HUES48 (cell line): Measurements from ENCODE around the gene CCNI2.

ENCODE experiments used
- H3K27ac ChIP-seq: one replicate; pipeline ENCODE4 v1.7.0; 2013; ENCODE audit warnings: low read depth, low read length, inconsistent platforms
- H3K27me3 ChIP-seq: 2 replicates; pipeline ENCODE4 v1.6.1; 2013; ENCODE audit warnings: mild to moderate bottlenecking, low read length; ENCODE audit not compliant: control insufficient read depth, insufficient read depth
- H3K36me3 ChIP-seq: 2 replicates; pipeline ENCODE4 v1.6.1; 2013; ENCODE audit warnings: low read length; ENCODE audit not compliant: control insufficient read depth, insufficient read depth
- H3K4me1 ChIP-seq: 2 replicates; pipeline ENCODE4 v1.6.1; 2013; ENCODE audit warnings: mild to moderate bottlenecking, low read length; ENCODE audit not compliant: control insufficient read depth, insufficient read depth
- H3K4me3 ChIP-seq: 2 replicates; pipeline ENCODE4 v1.5.1; 2013; ENCODE audit warnings: mild to moderate bottlenecking, low read depth, low read length
- H3K9ac ChIP-seq: 2 replicates; pipeline ENCODE4 v1.6.1; 2013; ENCODE audit warnings: mild to moderate bottlenecking, low read depth, low read length, moderate library complexity
- H3K9me3 ChIP-seq: 2 replicates; pipeline ENCODE4 v1.6.1; 2013; ENCODE audit warnings: low read length; ENCODE audit not compliant: control insufficient read depth, insufficient read depth

Gene CCNI2

DNA sequence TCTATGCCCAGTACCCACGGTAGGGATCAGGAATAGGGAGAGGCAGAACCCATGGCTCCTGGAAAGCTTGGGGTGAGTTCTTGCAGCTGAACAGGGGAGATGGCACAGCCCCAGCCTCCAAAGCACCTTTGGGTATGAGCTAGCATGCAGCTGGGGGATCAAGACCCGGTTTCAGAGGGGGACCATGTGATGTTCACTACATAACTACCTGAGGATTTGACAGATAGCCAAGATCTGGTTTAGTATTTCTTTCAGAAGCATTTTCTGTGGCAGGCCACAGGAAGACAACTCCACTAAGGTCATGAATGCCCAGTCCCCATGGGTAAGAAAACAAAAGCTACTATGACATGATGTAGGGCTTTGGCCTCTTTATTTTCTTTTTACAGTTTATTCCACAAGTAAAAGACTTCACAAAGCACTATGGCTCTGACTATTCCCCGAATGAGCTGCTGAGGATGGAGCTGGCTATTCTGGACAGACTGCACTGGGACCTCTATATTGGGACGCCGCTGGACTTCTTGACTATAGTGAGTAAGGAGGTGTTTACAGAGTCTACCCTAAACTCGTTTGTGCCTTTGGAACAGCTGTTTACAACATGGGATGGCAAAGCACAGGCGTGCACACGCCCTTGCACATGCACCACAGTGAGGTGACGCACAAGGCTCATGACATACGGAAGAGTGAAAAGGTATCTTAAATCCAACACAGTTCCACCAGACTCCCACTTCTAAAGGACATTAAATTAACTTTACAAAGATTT, 3.4 kb downstream of the CCNI2 start:
- Histone ChIP-seq H3K9ac (no peak overlapping the region), H3K36me3 (no peaks in the 10 kb centered on the region), H3K4me1 (peaks cover 8% of the 10 kb centered on the region), H3K9me3 (no peaks in the 10 kb centered on the region), H3K4me3 (no peak overlapping the region), H3K27ac (no peak overlapping the region), H3K27me3 (peaks cover 51% of the 10 kb centered on the region)

DNA sequence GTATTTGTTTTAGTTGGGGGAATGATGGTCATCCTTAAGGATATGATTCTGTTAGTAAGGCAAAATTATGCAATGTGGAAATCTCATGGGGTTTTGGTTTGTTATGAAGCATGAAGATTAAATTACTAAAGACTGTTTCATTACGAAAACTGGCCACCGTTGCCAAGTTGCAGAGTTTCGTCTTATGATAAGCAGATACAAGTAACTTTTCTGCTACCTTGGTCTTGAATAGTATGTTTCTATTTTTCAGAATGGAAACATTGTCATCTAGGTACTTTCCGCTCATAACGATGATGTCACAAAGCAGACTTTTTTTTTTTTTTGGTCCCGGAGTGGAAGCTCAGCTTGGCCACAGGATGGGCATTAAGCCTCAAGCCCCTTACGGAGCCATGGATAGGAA, 4.2 kb downstream of the CCNI2 start:
- Histone ChIP-seq H3K27me3 (peaks cover 43% of the 10 kb centered on the region), H3K4me1 (peaks cover 8% of the 10 kb centered on the region), H3K36me3 (no peaks in the 10 kb centered on the region), H3K9me3 (no peaks in the 10 kb centered on the region), H3K27ac (no peak overlapping the region), H3K4me3 (no peak overlapping the region), H3K9ac (no peak overlapping the region)

- Histone ChIP-seq H3K4me1 (peaks cover 8% of the 10 kb centered on the region), H3K4me3 (no peak overlapping the region)
Measured at GRCh38 chr5:132751971-132752580, 4.8 kb downstream of the CCNI2 start.

GRCh38 chr5:132752581-132753125, 5.4 kb downstream of the CCNI2 start:
- peaks cover 3% of the 10 kb centered on the region for H3K36me3 ChIP-seq
- no peak overlapping the region for H3K9ac ChIP-seq
- H3K9me3 ChIP-seq: no peaks in the 10 kb centered on the region
- H3K4me3 ChIP-seq: no peak overlapping the region
- H3K27ac ChIP-seq: no peak overlapping the region
- H3K27me3 ChIP-seq: peaks cover 31% of the 10 kb centered on the region
- H3K4me1 ChIP-seq: peaks cover 8% of the 10 kb centered on the region

More at GRCh38 chr5:132751971-132752580, 4.8 kb downstream of the CCNI2 start:
- no peaks in the 10 kb centered on the region for H3K9me3 ChIP-seq
- H3K36me3 ChIP-seq: no peaks in the 10 kb centered on the region
- no peak overlapping the region for H3K27ac ChIP-seq
- H3K27me3 ChIP-seq: peaks cover 36% of the 10 kb centered on the region
- no peak overlapping the region for H3K9ac ChIP-seq

GRCh38 chr5:132753135-132753987, 6.1 kb downstream of the CCNI2 start:
- H3K9ac ChIP-seq: no peak overlapping the region
- H3K27ac ChIP-seq: no peak overlapping the region
- H3K36me3 ChIP-seq: peaks cover 8% of the 10 kb centered on the region
- no peak overlapping the region for H3K4me3 ChIP-seq
- H3K27me3 ChIP-seq: peaks cover 24% of the 10 kb centered on the region
- peaks cover 8% of the 10 kb centered on the region for H3K4me1 ChIP-seq
- no peaks in the 10 kb centered on the region for H3K9me3 ChIP-seq

DNA sequence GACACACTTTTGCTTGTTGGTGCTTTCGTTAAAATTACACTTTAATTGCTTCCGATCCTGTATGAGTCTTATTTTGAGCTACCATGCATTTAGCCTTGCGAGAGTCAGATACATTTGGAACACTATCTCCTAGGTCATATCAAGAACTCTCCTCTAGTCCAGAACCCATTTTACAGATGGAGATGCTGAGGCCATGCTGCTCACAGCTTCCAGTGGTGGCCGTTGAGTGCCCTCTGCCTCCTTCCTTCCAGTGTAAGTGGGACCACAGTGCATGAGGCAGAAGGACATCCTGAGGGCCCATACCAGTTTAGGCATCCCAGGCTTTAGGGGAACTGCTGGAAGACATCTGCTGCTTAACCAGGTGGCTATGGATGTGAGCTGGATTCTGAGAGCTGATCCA, 6.9 kb downstream of the CCNI2 start:
- Histone ChIP-seq H3K4me1 (peaks cover 8% of the 10 kb centered on the region), H3K9ac (no peak overlapping the region), H3K27ac (no peak overlapping the region), H3K9me3 (no peaks in the 10 kb centered on the region), H3K36me3 (peaks cover 12% of the 10 kb centered on the region), H3K27me3 (peaks cover 16% of the 10 kb centered on the region), H3K4me3 (no peak overlapping the region)

DNA sequence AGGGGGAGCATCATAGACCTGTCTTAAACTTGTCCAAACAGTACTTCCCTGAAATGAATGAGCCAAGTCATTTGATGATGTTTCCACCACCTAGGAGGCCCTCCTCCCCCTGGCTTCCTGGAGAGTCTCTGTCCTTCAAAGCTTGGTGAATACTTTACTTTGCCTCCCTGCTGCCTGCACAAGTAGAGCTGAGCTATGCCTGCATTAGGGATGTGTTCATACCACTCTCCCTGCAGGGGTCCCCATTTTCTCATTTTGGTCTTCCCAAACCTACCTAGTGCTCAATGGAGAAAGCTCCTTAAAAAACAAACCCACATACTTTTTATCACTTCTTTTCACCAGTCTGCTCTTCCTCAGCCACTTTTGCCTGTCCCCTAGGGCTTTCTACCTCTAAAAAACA, 7.7 kb downstream of the CCNI2 start:
- peaks cover 16% of the 10 kb centered on the region for H3K36me3 ChIP-seq
- H3K9ac ChIP-seq: no peak overlapping the region
- H3K4me1 ChIP-seq: peaks cover 8% of the 10 kb centered on the region
- no peak overlapping the region for H3K4me3 ChIP-seq
- no peak overlapping the region for H3K27ac ChIP-seq
- peaks cover 8% of the 10 kb centered on the region for H3K27me3 ChIP-seq
- no peaks in the 10 kb centered on the region for H3K9me3 ChIP-seq

DNA sequence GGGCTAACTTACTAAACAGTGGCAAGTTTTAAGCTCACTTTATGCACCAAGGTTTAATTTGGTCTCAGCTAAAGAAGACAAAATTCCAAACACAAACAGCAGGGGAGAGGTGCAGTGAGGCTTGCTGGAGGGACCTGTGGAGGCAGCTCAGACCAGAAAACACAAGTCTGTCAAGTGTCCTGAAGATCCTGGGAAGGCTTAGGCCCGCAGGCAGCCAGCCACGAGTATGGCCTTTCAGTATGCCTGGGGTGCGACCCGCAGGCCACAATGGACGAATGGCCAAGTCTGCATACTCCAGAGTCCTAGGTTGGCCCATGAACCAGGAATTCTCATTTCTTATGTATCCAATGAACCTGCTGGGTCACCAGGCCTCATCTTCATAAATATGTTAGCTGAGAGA, 9.3 kb downstream of the CCNI2 start:
- Histone ChIP-seq H3K36me3 (peaks cover 25% of the 10 kb centered on the region), H3K27ac (no peak overlapping the region), H3K9me3 (no peaks in the 10 kb centered on the region), H3K4me1 (peaks cover 8% of the 10 kb centered on the region), H3K4me3 (no peak overlapping the region), H3K9ac (no peak overlapping the region), H3K27me3 (no peaks in the 10 kb centered on the region)

- Histone ChIP-seq H3K4me3 (no peak overlapping the region), H3K27ac (no peak overlapping the region), H3K9me3 (no peaks in the 10 kb centered on the region), H3K9ac (no peak overlapping the region), H3K36me3 (peaks cover 29% of the 10 kb centered on the region), H3K27me3 (no peaks in the 10 kb centered on the region), H3K4me1 (peaks cover 8% of the 10 kb centered on the region)
Measured at GRCh38 chr5:132758451-132758850, 11.2 kb downstream of the CCNI2 start.

DNA sequence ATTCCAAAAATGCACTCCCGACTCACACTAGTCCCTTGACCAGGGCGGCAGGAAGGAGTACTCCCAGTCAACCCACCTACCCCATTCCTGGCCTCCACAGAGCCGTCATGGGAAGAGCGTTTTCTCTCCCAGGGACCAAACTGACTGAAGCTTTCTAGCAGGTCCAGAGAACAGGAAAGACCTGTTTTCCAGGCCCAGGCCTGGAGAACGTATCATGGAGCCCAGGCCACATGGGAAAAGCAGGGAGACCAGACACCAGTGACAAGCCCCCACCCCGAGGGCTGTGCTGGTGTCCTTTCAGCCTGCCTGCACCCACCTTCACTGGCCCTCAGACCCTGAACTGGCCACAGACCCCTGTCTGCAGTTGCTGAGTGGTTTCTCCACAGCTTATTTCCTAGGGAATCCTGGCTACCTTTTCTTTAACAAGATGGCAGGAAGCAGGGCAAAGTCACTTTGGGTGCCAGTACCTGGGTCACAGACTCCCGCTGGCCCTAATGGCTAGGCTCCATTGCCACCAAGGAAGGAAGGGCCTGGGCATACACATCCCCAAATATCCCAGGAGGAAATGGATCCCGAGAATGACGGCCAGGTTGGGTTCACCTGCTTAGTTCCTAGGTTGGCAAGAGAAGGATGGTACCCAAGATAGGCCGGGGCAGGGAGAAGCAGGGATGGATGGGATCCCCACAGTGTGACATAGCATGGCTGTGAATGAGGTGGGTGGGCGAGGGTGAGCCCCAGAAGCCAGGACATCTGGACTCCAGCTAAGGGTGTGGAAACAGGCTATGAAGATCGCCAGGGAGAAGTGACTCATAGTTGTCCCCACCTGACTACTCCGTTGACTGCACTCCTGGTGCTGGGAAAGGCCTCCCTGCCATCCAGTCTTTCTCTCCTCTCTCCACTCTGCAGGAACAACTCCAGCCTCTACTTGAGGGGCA, 12.2 kb downstream of the CCNI2 start:
- Histone ChIP-seq H3K4me3 (no peak overlapping the region), H3K27me3 (no peaks in the 10 kb centered on the region), H3K27ac (no peak overlapping the region), H3K36me3 (peaks cover 34% of the 10 kb centered on the region), H3K9me3 (no peaks in the 10 kb centered on the region), H3K9ac (no peak overlapping the region), H3K4me1 (peaks cover 8% of the 10 kb centered on the region)
